Cardiac muscle cell (in vitro differentiated cells and primary cell): ENCODE data around the gene VWA2. TPM values are rescaled to one million over a fixed set of nuclear protein-coding genes. Genes with fewer than 3 reads are reported as not detected.

ENCODE experiments used
- DNase-seq, 2 donors: peaks; one replicate each; pipeline versions ENCODE4 v3.0.0 to v3.0.0-alpha.2; 2010 to 2017; ENCODE audit warnings: low read depth in 1 of 2, low spot score in 1 of 2
- H3K27ac ChIP-seq: fragments of 200-600 bp; sonication (generic); 2 replicates; pipeline ENCODE4 v1.5.1; 2016
- H3K27me3 ChIP-seq: fragments of 200-600 bp; sonication (generic); 2 replicates; pipeline ENCODE4 v1.6.0; 2016; ENCODE audit warnings: control low read depth
- H3K36me3 ChIP-seq: fragments of 200-600 bp; sonication (generic); 2 replicates; pipeline ENCODE4 v1.5.1; 2016; ENCODE audit warnings: control low read depth
- H3K4me1 ChIP-seq: fragments of 200-600 bp; sonication (generic); 2 replicates; pipeline ENCODE4 v1.8.1; 2017; ENCODE audit warnings: low read depth, mild to moderate bottlenecking, mixed run types
- H3K4me3 ChIP-seq: fragments of 200-600 bp; sonication (generic); 2 replicates; pipeline ENCODE4 v1.5.1; 2016; ENCODE audit warnings: mild to moderate bottlenecking
- H3K9me3 ChIP-seq: fragments of 200-600 bp; sonication (generic); 2 replicates; pipeline ENCODE4 v1.5.1; 2017; ENCODE audit warnings: low read depth, mild to moderate bottlenecking, control low read depth
- CTCF ChIP-seq: IDR thresholded peaks from 2 replicates; pipeline ENCODE4 v1.5.1; 2012; ENCODE audit warnings: low read depth, mild to moderate bottlenecking, low read length
- polyA plus RNA-seq: library from polyadenylated mRNA; unstranded; fragments of >200 nt; fragmentation: Nextera tagmentation; extraction: Ambion mirVana; gene quantifications from 2 replicates; pipeline ENCODE4 v1.2.1, GENCODE V29; 2016
- total RNA-seq: library from RNA; depleted of rRNA; stranded (reverse); fragments of >200 nt; gene quantifications from 2 replicates; pipeline ENCODE4 v1.2.3, GENCODE V29; 2016

VWA2 gene
- total and polyA plus RNA-seq, 2 experiments from 2014 or later, result not detected

DNA sequence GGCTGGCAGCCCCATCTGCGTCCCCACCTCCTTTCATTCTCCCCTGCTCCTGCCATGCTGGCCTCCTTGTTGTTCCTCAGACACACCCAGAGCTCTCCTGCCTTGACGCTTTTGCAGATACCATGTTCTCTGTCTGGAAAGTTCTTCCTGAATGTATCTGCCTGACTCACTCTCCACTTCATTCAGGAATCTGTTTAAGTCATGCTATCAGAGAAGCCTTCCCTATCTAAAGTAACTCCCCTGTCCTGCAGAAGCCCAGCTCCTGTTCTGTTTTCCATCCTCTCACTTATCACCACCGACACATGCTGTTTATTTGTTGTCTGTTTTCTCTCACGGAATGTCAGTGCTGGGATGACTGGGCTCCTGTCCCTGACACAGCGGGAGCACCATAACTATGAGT is 83.3 kb downstream of the VWA2 start:
- DNase-seq, result peak in 1 of 2 donors; percentile 44
- H3K4me1 ChIP-seq, result no peaks in the 10 kb centered on the region
- H3K9me3 ChIP-seq, result no peaks in the 10 kb centered on the region
- H3K27ac ChIP-seq, result peak overlapping the region; percentile 52
- no peaks in the 10 kb centered on the region for H3K27me3 ChIP-seq
- H3K4me3 ChIP-seq, result no peak overlapping the region
- H3K36me3 ChIP-seq, result no peaks in the 10 kb centered on the region
- TF ChIP-seq CTCF, result no peak

GRCh38 chr10:114323023-114323422 is 84.0 kb downstream of the VWA2 start:
- Histone ChIP-seq H3K27me3 (no peaks in the 10 kb centered on the region), H3K4me1 (no peaks in the 10 kb centered on the region), H3K36me3 (no peaks in the 10 kb centered on the region), H3K27ac (no peak overlapping the region), H3K4me3 (no peak overlapping the region), H3K9me3 (no peaks in the 10 kb centered on the region)
- peak in 1 of 2 donors; percentile 25 for DNase-seq
- TF ChIP-seq CTCF, result no peak

GRCh38 chr10:114326795-114327194 is 87.7 kb downstream of the VWA2 start:
- Histone ChIP-seq H3K27me3 (no peaks in the 10 kb centered on the region), H3K4me3 (no peak overlapping the region), H3K27ac (no peak overlapping the region), H3K36me3 (no peaks in the 10 kb centered on the region), H3K4me1 (no peaks in the 10 kb centered on the region), H3K9me3 (no peaks in the 10 kb centered on the region)
- no peak for TF ChIP-seq CTCF
- DNase-seq, result no peak

- H3K36me3 ChIP-seq, result no peaks in the 10 kb centered on the region
- H3K27ac ChIP-seq, result no peak overlapping the region
- no peak for DNase-seq
- TF ChIP-seq CTCF, result no peak
- H3K9me3 ChIP-seq, result no peaks in the 10 kb centered on the region
- no peaks in the 10 kb centered on the region for H3K4me1 ChIP-seq
- H3K4me3 ChIP-seq, result no peak overlapping the region
- no peaks in the 10 kb centered on the region for H3K27me3 ChIP-seq
Measured at GRCh38 chr10:114327537-114328440, 88.7 kb downstream of the VWA2 start.

DNA sequence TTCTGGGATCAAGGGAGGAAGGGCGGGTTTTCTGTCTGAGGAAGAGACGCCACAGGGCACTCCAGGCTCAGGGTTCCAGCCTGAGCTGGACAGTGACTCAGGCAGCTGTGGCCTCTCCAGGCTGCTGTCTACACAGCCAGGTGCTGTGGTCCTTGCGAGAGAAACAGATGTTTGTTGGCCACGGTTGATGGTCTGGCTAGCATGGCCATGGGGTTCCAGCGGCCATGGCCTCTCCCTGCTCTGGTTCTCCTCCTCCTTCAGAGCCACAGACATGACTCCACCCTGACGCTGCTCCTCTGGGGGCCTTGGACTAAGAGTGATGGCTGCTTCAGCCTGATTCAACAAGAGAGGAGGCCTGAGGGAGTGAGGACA is 89.4 kb downstream of the VWA2 start:
- Histone ChIP-seq H3K4me3 (no peak overlapping the region), H3K9me3 (no peaks in the 10 kb centered on the region), H3K36me3 (no peaks in the 10 kb centered on the region), H3K27ac (no peak overlapping the region), H3K27me3 (no peaks in the 10 kb centered on the region), H3K4me1 (no peaks in the 10 kb centered on the region)
- TF ChIP-seq CTCF, result no peak
- DNase-seq, result no peak
